ENCODE data around the gene QRICH2. TPM values are rescaled to one million over a fixed set of nuclear protein-coding genes. Genes with fewer than 3 reads are reported as not detected.
A peak's percentile ranks its signal among the peaks of the same experiment; 100 is the strongest.

The QRICH2 gene
- total and polyA plus RNA-seq, 10 donors, result 1.3 to 3.1 (median 2.6) TPM

DNA sequence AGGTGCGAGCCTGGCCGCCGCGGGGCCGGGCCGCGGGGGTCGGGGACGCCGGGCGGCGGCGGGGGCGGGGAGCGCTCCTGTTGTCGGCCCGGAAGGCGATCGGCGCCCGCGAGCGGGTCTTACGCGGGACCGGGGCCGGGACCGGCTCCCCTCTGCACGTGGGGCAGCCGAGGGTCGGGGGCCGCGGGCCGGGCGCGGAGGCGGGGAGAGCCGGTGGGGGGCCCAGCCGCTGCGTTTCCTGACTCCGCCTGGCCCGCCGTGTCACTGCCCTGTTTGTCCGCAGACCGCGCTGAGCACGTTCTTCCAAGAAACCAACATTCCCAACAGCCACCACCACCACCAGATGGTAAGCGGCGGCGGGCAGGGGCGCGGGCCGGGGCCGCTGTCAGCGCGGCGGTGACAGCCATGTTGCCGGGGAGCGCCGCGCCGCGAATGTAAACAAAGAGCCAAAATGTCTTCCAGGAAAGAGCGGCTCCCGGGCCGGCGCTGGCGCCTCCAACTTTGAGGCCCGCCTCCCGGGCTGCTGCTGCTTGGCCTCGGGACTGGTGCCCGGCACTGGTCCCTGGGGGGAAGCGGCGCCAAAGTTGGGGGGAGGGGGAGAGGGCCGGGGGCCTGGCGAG, 42.3 kb downstream of the QRICH2 start:
- H3K9me3 ChIP-seq, result no peaks in the 10 kb centered on the region
- 0 to 1% (median 1%) methylated on average over 2 to 76 of the region's 76 CpGs for WGBS, 5 donors
- intact Hi-C loops (cut with DNase I; ENCODE audit: low total_unique reads), result no loop called here
- H3K4me3 ChIP-seq, result peak overlapping the region; percentile 92 to 99 (median 94)
- peak overlapping the region; percentile 87 to 99 (median 98) for H3K27ac ChIP-seq
- TF ChIP-seq, protein P1, sequence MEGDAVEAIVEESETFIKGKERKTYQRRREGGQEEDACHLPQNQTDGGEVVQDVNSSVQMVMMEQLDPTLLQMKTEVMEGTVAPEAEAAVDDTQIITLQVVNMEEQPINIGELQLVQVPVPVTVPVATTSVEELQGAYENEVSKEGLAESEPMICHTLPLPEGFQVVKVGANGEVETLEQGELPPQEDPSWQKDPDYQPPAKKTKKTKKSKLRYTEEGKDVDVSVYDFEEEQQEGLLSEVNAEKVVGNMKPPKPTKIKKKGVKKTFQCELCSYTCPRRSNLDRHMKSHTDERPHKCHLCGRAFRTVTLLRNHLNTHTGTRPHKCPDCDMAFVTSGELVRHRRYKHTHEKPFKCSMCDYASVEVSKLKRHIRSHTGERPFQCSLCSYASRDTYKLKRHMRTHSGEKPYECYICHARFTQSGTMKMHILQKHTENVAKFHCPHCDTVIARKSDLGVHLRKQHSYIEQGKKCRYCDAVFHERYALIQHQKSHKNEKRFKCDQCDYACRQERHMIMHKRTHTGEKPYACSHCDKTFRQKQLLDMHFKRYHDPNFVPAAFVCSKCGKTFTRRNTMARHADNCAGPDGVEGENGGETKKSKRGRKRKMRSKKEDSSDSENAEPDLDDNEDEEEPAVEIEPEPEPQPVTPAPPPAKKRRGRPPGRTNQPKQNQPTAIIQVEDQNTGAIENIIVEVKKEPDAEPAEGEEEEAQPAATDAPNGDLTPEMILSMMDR (IDR thresholded peaks at IDR 0.05 in 8 of 11, conservative IDR thresholded peaks at IDR 0.05 in 3 of 11), result no peak
- no peak for TF ChIP-seq POLR2A (IDR thresholded peaks at IDR 0.05)
- TF ChIP-seq POLR2AphosphoS5 (IDR thresholded peaks at IDR 0.05), result peak; percentile 24 to 83 (median 61)
- H3K4me1 ChIP-seq, result peaks cover 59 to 87% (median 83%) of the 10 kb centered on the region in 6 donors
- no peaks in the 10 kb centered on the region for H3K27me3 ChIP-seq (replicated peaks in 1 of 7)
- peaks cover 0 to 40% (median 13%) of the 10 kb centered on the region in 6 donors for H3K36me3 ChIP-seq
- DNase-seq, result peak; percentile 92

DNA sequence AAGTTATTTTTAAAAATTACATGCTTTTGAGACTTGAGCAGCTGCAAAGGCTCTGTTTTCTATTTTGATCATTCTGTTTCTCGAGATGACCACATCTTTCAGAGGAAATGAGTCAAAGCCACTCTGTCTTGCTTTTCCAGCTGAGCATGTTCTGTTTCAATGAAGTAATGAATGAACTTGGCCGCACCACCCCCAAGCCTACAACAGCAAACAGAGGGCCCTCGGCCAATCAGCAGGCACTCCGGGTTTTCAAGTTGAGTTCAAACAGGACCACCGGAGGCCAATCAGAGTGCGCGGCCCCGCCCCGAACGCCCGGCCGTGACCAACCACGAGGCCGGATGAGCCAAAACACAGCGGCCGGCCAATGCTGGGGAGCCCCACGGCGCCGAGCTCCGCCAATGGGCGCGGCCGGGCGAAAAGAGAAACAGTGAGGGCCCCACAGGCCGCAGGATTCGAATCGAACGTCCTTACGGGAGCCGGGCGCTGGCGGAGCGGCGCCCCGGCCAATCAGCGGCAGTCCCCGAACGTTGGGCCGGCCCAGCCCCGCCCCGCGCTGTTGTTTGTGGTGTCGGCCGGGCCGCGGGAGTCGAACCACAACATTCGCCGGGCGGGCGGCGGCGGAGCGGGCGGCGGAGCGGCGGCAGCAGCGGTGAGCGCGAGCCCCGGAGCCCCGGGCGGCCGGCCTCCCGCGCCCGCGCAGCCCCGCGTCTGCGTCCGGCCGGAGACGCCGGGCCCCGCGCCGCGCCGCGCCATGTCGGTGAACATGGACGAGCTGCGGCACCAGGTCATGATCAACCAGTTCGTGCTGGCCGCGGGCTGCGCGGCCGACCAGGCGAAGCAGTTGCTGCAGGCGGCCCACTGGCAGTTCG, 43.1 kb downstream of the QRICH2 start, which contains the start of gene UBALD2:
Gene UBALD2, plus strand, starts transcription at position 594 of the 869 bp plus-strand sequence. Its CDS starts 158 bp downstream, at position 752.
- Histone ChIP-seq H3K36me3 (peaks cover 0 to 33% (median 5%) of the 10 kb centered on the region in 6 donors), H3K9me3 (no peaks in the 10 kb centered on the region), H3K27ac (peak within 1 kb of the TSS; percentile 87 to 99 (median 98)), H3K4me3 (peak within 1 kb of the TSS; percentile 92 to 99 (median 94)), H3K27me3 (replicated peaks in 1 of 7) (no peaks in the 10 kb centered on the region), H3K4me1 (peaks cover 52 to 87% (median 81%) of the 10 kb centered on the region in 6 donors)
- TF ChIP-seq POLR2AphosphoS5 (IDR thresholded peaks at IDR 0.05), result peak; percentile 97 to 98 (median 98)
- TF ChIP-seq, protein P1 (IDR thresholded peaks at IDR 0.05 in 8 of 11, conservative IDR thresholded peaks at IDR 0.05 in 3 of 11), result peak in 2 of 11 experiments; percentile 36 to 48
- peak in 2 of 3 donors; percentile 81 to 92 for TF ChIP-seq POLR2A (IDR thresholded peaks at IDR 0.05)
- peak; percentile 99 for DNase-seq
- intact Hi-C loops (cut with DNase I; ENCODE audit: low total_unique reads), result no loop called here
- WGBS, 5 donors, result 0% methylated on average over 18 to 94 of the region's 94 CpGs

DNA sequence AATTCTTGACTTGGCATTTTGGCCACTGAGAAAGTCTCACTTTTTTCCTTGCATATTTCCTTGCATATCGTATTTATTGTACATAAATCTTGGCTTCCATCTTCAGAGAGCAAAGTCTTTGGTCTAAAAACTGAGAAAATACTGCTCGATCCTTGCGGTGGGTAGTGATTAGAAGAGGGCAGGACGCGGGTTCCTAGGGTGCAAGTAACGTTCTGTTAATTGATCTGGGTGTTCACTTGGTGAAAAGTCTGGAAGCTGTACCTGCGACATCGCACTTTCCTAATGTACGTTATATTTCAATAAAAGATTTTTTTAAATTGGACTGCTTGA, 43.7 kb downstream of the QRICH2 start:
- H3K4me1 ChIP-seq, result peaks cover 46 to 87% (median 79%) of the 10 kb centered on the region in 6 donors
- peak overlapping the region; percentile 30 to 99 (median 90) for H3K27ac ChIP-seq
- peaks cover 0 to 27% (median 2%) of the 10 kb centered on the region in 6 donors for H3K36me3 ChIP-seq
- no peaks in the 10 kb centered on the region for H3K9me3 ChIP-seq
- intact Hi-C loops (cut with DNase I; ENCODE audit: low total_unique reads), result no loop called here
- H3K27me3 ChIP-seq (replicated peaks in 1 of 7), result no peaks in the 10 kb centered on the region
- DNase-seq, result no peak
- peak overlapping the region in 4 of 8 donors; percentile 5 to 99 (median 94) for H3K4me3 ChIP-seq
- TF ChIP-seq POLR2AphosphoS5 (IDR thresholded peaks at IDR 0.05), result no peak
- TF ChIP-seq, protein P1 (IDR thresholded peaks at IDR 0.05 in 8 of 11, conservative IDR thresholded peaks at IDR 0.05 in 3 of 11), result no peak
- TF ChIP-seq POLR2A (IDR thresholded peaks at IDR 0.05), result no peak
- 28 to 56% (median 46%) methylated on average over 9 of the region's 9 CpGs for WGBS, 5 donors

All from spleen (tissue), 11 donors.